NCI-H345 (cell line): ENCODE measurements around the gene PAX1.

ENCODE experiments used
- DNase-seq: peaks from one replicate; lab custom pipeline; 2025; lab: John Stamatoyannopoulos, UW

PAX1 gene

GRCh38 chr20:21739682-21740081 is 34.2 kb downstream of the PAX1 start:
- peak; percentile 25 for DNase-seq

- DNase-seq: no peak
Observed at GRCh38 chr20:21741266-21741665, 35.8 kb downstream of the PAX1 start.

GRCh38 chr20:21762646-21763045 is 57.2 kb downstream of the PAX1 start:
- DNase-seq: no peak

- DNase-seq: no peak
Observed at GRCh38 chr20:21767200-21767738, 61.8 kb downstream of the PAX1 start.

GRCh38 chr20:21767739-21768223 is 62.3 kb downstream of the PAX1 start:
- no peak for DNase-seq
